ENCODE results near the gene KTN1. TPM values are rescaled to one million over a fixed set of nuclear protein-coding genes. Genes with fewer than 3 reads are reported as not detected.

KTN1 gene
- total RNA-seq, 2 experiments from 2014 or later = 91.0 to 93.7 TPM

GRCh38 chr14:55599250-55599879 is 19.4 kb downstream of the KTN1 start:
- DNase-seq (no peak), ATAC-seq (no peak)
- ChIA-PET CTCF (no interaction called here), POLR2A (interaction anchor here (0.7 kb wide), 1 partner anchor 22 kb away, joined by 3 read pairs; no protein-coding TSS in a partner anchor)
- Mint-ChIP-seq H3K9me3 (ENCODE audit: insufficient read depth) (peaks cover 12% of the 10 kb centered on the region), H3K27ac (no peak overlapping the region), H3K4me1 (ENCODE audit: low read depth) (peaks cover 3% of the 10 kb centered on the region), H3K36me3 (ENCODE audit: low read depth) (peaks cover 17% of the 10 kb centered on the region), H3K4me3 (no peak overlapping the region), H3K27me3 (ENCODE audit: low read depth) (no peaks in the 10 kb centered on the region)

- H3K27me3 Mint-ChIP-seq (ENCODE audit: low read depth) = no peaks in the 10 kb centered on the region
- peaks cover 3% of the 10 kb centered on the region for H3K4me1 Mint-ChIP-seq (ENCODE audit: low read depth)
- H3K36me3 Mint-ChIP-seq (ENCODE audit: low read depth) = peaks cover 11% of the 10 kb centered on the region
- no peak overlapping the region for H3K27ac Mint-ChIP-seq
- H3K4me3 Mint-ChIP-seq = no peak overlapping the region
- ChIA-PET POLR2A (no interaction called here), CTCF (no interaction called here)
- ATAC-seq (no peak), DNase-seq (no peak)
- peaks cover 5% of the 10 kb centered on the region for H3K9me3 Mint-ChIP-seq (ENCODE audit: insufficient read depth)
Measured at GRCh38 chr14:55600784-55601561, 21.0 kb downstream of the KTN1 start.

- CTCF ChIA-PET = no interaction called here
- Mint-ChIP-seq H3K36me3 (ENCODE audit: low read depth) (peaks cover 9% of the 10 kb centered on the region), H3K27me3 (ENCODE audit: low read depth) (no peaks in the 10 kb centered on the region), H3K4me3 (no peak overlapping the region), H3K4me1 (ENCODE audit: low read depth) (peaks cover 3% of the 10 kb centered on the region), H3K27ac (no peak overlapping the region), H3K9me3 (ENCODE audit: insufficient read depth) (peaks cover 5% of the 10 kb centered on the region)
- ATAC-seq (no peak), DNase-seq (no peak)
- POLR2A ChIA-PET = no interaction called here
Measured at GRCh38 chr14:55603401-55603953, 23.5 kb downstream of the KTN1 start.

GRCh38 chr14:55604488-55604887 is 24.5 kb downstream of the KTN1 start:
- H3K27me3 Mint-ChIP-seq (ENCODE audit: low read depth) = no peaks in the 10 kb centered on the region
- peaks cover 3% of the 10 kb centered on the region for H3K4me1 Mint-ChIP-seq (ENCODE audit: low read depth)
- H3K9me3 Mint-ChIP-seq (ENCODE audit: insufficient read depth) = no peaks in the 10 kb centered on the region
- DNase-seq (no peak), ATAC-seq (no peak)
- ChIA-PET CTCF (no interaction called here), POLR2A (no interaction called here)
- H3K36me3 Mint-ChIP-seq (ENCODE audit: low read depth) = peaks cover 8% of the 10 kb centered on the region
- H3K27ac Mint-ChIP-seq = no peak overlapping the region
- H3K4me3 Mint-ChIP-seq = no peak overlapping the region

GRCh38 chr14:55604900-55605418 is 25.0 kb downstream of the KTN1 start:
- DNase-seq (no peak), ATAC-seq (no peak)
- Mint-ChIP-seq H3K9me3 (ENCODE audit: insufficient read depth) (no peaks in the 10 kb centered on the region), H3K27me3 (ENCODE audit: low read depth) (no peaks in the 10 kb centered on the region), H3K36me3 (ENCODE audit: low read depth) (peaks cover 8% of the 10 kb centered on the region), H3K4me3 (no peak overlapping the region), H3K27ac (no peak overlapping the region), H3K4me1 (ENCODE audit: low read depth) (peaks cover 3% of the 10 kb centered on the region)
- POLR2A ChIA-PET = no interaction called here
- CTCF ChIA-PET = no interaction called here

- H3K9me3 Mint-ChIP-seq (ENCODE audit: insufficient read depth) = no peaks in the 10 kb centered on the region
- CTCF ChIA-PET = no interaction called here
- H3K27me3 Mint-ChIP-seq (ENCODE audit: low read depth) = no peaks in the 10 kb centered on the region
Measured at GRCh38 chr14:55605793-55606192, 25.8 kb downstream of the KTN1 start.

DNA sequence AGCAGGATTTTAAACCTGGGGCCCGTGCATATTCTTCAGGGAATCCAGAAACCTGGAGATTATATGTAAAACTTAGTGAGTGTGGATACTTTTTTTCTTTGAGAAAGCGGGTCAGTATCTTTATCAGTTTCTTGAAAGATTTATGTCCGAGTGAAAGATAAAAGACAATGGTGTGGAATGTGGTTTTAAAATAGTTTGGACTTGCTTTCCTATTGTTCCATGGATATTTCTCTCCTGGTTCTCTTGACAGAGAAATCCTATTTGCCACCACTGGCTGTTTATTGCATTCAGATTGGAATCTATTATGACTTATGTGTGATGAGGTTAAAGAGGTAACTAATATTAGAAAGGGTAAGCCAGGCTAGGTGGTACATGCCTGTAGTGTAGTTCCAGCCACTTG is 27.4 kb downstream of the KTN1 start:
- ATAC-seq (no peak), DNase-seq (no peak)
- no peak overlapping the region for H3K4me3 Mint-ChIP-seq
- no peaks in the 10 kb centered on the region for H3K9me3 Mint-ChIP-seq (ENCODE audit: insufficient read depth)
- no peaks in the 10 kb centered on the region for H3K27me3 Mint-ChIP-seq (ENCODE audit: low read depth)
- no peaks in the 10 kb centered on the region for H3K4me1 Mint-ChIP-seq (ENCODE audit: low read depth)
- no peak overlapping the region for H3K27ac Mint-ChIP-seq
- CTCF ChIA-PET = no interaction called here
- H3K36me3 Mint-ChIP-seq (ENCODE audit: low read depth) = peaks cover 10% of the 10 kb centered on the region
- POLR2A ChIA-PET = no interaction called here

More at GRCh38 chr14:55605793-55606192, 25.8 kb downstream of the KTN1 start:
- no peak for ATAC-seq
- POLR2A ChIA-PET = no interaction called here
- Mint-ChIP-seq H3K4me3 (no peak overlapping the region), H3K27ac (no peak overlapping the region), H3K4me1 (ENCODE audit: low read depth) (peaks cover 3% of the 10 kb centered on the region), H3K36me3 (ENCODE audit: low read depth) (peaks cover 8% of the 10 kb centered on the region)
- DNase-seq = no peak

- Mint-ChIP-seq H3K4me1 (ENCODE audit: low read depth) (no peaks in the 10 kb centered on the region), H3K27ac (no peak overlapping the region), H3K4me3 (no peak overlapping the region), H3K9me3 (ENCODE audit: insufficient read depth) (no peaks in the 10 kb centered on the region), H3K36me3 (ENCODE audit: low read depth) (peaks cover 20% of the 10 kb centered on the region), H3K27me3 (ENCODE audit: low read depth) (no peaks in the 10 kb centered on the region)
- ATAC-seq (no peak), DNase-seq (no peak)
- CTCF ChIA-PET = no interaction called here
- POLR2A ChIA-PET = no interaction called here
Measured at GRCh38 chr14:55609681-55610080, 29.7 kb downstream of the KTN1 start.

- Mint-ChIP-seq H3K27me3 (ENCODE audit: low read depth) (no peaks in the 10 kb centered on the region), H3K4me1 (ENCODE audit: low read depth) (no peaks in the 10 kb centered on the region), H3K4me3 (no peak overlapping the region), H3K27ac (no peak overlapping the region), H3K9me3 (ENCODE audit: insufficient read depth) (no peaks in the 10 kb centered on the region), H3K36me3 (ENCODE audit: low read depth) (peaks cover 24% of the 10 kb centered on the region)
- ChIA-PET CTCF (no interaction called here), POLR2A (no interaction called here)
- ATAC-seq = no peak
- DNase-seq = no peak
Measured at GRCh38 chr14:55610713-55611370, 30.8 kb downstream of the KTN1 start.

GRCh38 chr14:55611859-55612258 is 31.9 kb downstream of the KTN1 start:
- Mint-ChIP-seq H3K27me3 (ENCODE audit: low read depth) (no peaks in the 10 kb centered on the region), H3K27ac (no peak overlapping the region), H3K9me3 (ENCODE audit: insufficient read depth) (no peaks in the 10 kb centered on the region), H3K36me3 (ENCODE audit: low read depth) (peaks cover 35% of the 10 kb centered on the region), H3K4me3 (no peak overlapping the region), H3K4me1 (ENCODE audit: low read depth) (no peaks in the 10 kb centered on the region)
- DNase-seq (no peak), ATAC-seq (no peak)
- CTCF ChIA-PET = no interaction called here
- POLR2A ChIA-PET = no interaction called here

- POLR2A ChIA-PET = no interaction called here
- Mint-ChIP-seq H3K9me3 (ENCODE audit: insufficient read depth) (peaks cover 7% of the 10 kb centered on the region), H3K27ac (no peak overlapping the region), H3K4me1 (ENCODE audit: low read depth) (no peaks in the 10 kb centered on the region), H3K4me3 (no peak overlapping the region), H3K27me3 (ENCODE audit: low read depth) (no peaks in the 10 kb centered on the region), H3K36me3 (ENCODE audit: low read depth) (peaks cover 51% of the 10 kb centered on the region)
- CTCF ChIA-PET = no interaction called here
- ATAC-seq = no peak
- DNase-seq = no peak
Measured at GRCh38 chr14:55614304-55614703, 34.3 kb downstream of the KTN1 start.

GRCh38 chr14:55620277-55620676 is 40.3 kb downstream of the KTN1 start:
- POLR2A ChIA-PET = no interaction called here
- peaks cover 17% of the 10 kb centered on the region for H3K9me3 Mint-ChIP-seq (ENCODE audit: insufficient read depth)
- H3K4me3 Mint-ChIP-seq = no peak overlapping the region
- ATAC-seq (no peak), DNase-seq (no peak)
- H3K36me3 Mint-ChIP-seq (ENCODE audit: low read depth) = peaks cover 72% of the 10 kb centered on the region
- no peaks in the 10 kb centered on the region for H3K27me3 Mint-ChIP-seq (ENCODE audit: low read depth)
- no peak overlapping the region for H3K27ac Mint-ChIP-seq
- CTCF ChIA-PET = no interaction called here
- H3K4me1 Mint-ChIP-seq (ENCODE audit: low read depth) = peaks cover 8% of the 10 kb centered on the region
